WTC11 (cell line): ENCODE data around the gene KCNT1. TPM values are rescaled to one million over a fixed set of nuclear protein-coding genes. Genes with fewer than 3 reads are reported as not detected.

ENCODE experiments used
- ATAC-seq: fragments of 200-7000 bp; cut with Tn5 transposase; 2 replicates; pipeline ENCODE4 v1.10.0; 2021; ENCODE audit warnings: mild to moderate bottlenecking, moderate library complexity
- CTCF ChIA-PET: fragments of 300-600 bp; sonication (Branson Sonifier 250); formaldehyde crosslinking; loops from one replicate; lab custom pipeline; 2021; ENCODE audit warnings: antibody characterized with exemption; lab: Charles Lee
- POLR2A ChIA-PET: fragments of 350-600 bp; sonication (Branson Sonifier 250); formaldehyde crosslinking; loops from one replicate; lab custom pipeline; 2021; ENCODE audit warnings: antibody characterized with exemption; lab: Charles Lee
- DNase-seq: peaks from one replicate; pipeline ENCODE4 v3.0.0; 2021; ENCODE audit warnings: low spot score
- H3K27ac Mint-ChIP-seq: 2 replicates; pipeline ENCODE4 v1.8.0; 2021; ENCODE audit warnings: mixed read lengths
- H3K27me3 Mint-ChIP-seq: 2 replicates; pipeline ENCODE4 v1.8.0; 2021; ENCODE audit warnings: low read depth, mild to moderate bottlenecking, moderate library complexity, mixed read lengths
- H3K36me3 Mint-ChIP-seq: 2 replicates; pipeline ENCODE4 v1.8.0; 2021; ENCODE audit warnings: mixed read lengths
- H3K4me1 Mint-ChIP-seq: 2 replicates; pipeline ENCODE4 v1.8.0; 2022; ENCODE audit warnings: mixed read lengths
- H3K4me3 Mint-ChIP-seq: 2 replicates; pipeline ENCODE4 v1.8.0; 2021; ENCODE audit warnings: mild to moderate bottlenecking, moderate library complexity, mixed read lengths
- H3K9me3 Mint-ChIP-seq: 2 replicates; pipeline ENCODE4 v1.8.0; 2021; ENCODE audit warnings: mixed read lengths
- ATF1 ChIP-seq: sonication (generic); formaldehyde crosslinking; IDR thresholded peaks from 2 replicates; pipeline ENCODE4 v1.8.1; 2023; ENCODE audit warnings: mild to moderate bottlenecking, moderate library complexity, missing genetic modification reagents
- CREM ChIP-seq: sonication (generic); formaldehyde crosslinking; IDR thresholded peaks from 2 replicates; pipeline ENCODE4 v1.8.1; 2022; ENCODE audit warnings: mild to moderate bottlenecking, missing genetic modification reagents, moderate library complexity
- EMX1 ChIP-seq: fragments of 250-450 bp; sonication (Bioruptor Pico); IDR thresholded peaks from 2 replicates; pipeline ENCODE4 v1.8.0; 2021; ENCODE audit warnings: mild to moderate bottlenecking
- ETV6 ChIP-seq: sonication (generic); formaldehyde crosslinking; IDR thresholded peaks from 2 replicates; pipeline ENCODE4 v1.8.1; 2022; ENCODE audit warnings: mild to moderate bottlenecking, missing genetic modification reagents
- GTF2I ChIP-seq: fragments of 250-450 bp; sonication (Bioruptor Pico); conservative IDR thresholded peaks from 2 replicates; pipeline ENCODE4 v1.4.0; 2021; ENCODE audit warnings: mild to moderate bottlenecking
- JUN ChIP-seq: sonication (generic); formaldehyde crosslinking; IDR thresholded peaks from 2 replicates; pipeline ENCODE4 v1.8.0; 2023; ENCODE audit warnings: mild to moderate bottlenecking, missing genetic modification reagents
- KAT7 ChIP-seq: sonication (generic); formaldehyde crosslinking; IDR thresholded peaks from 2 replicates; pipeline ENCODE4 v1.8.1; 2023; ENCODE audit warnings: missing genetic modification reagents, mild to moderate bottlenecking, borderline replicate concordance
- NFATC4 ChIP-seq: fragments of 250-450 bp; sonication (Bioruptor Pico); IDR thresholded peaks from 2 replicates; pipeline ENCODE4 v1.9.0; 2021; ENCODE audit warnings: mild to moderate bottlenecking
- RORB ChIP-seq: fragments of 250-450 bp; sonication (Bioruptor Pico); IDR thresholded peaks from 2 replicates; pipeline ENCODE4 v1.9.0; 2021; ENCODE audit warnings: mild to moderate bottlenecking
- ZBTB21 ChIP-seq: sonication (generic); formaldehyde crosslinking; IDR thresholded peaks from 2 replicates; pipeline ENCODE4 v1.8.1; 2023; ENCODE audit warnings: mild to moderate bottlenecking, missing genetic modification reagents, borderline replicate concordance
- ZNF416 ChIP-seq: fragments of 250-450 bp; sonication (Bioruptor Pico); IDR thresholded peaks from 2 replicates; pipeline ENCODE4 v1.9.0; 2021; ENCODE audit warnings: mild to moderate bottlenecking, inconsistent platforms
- total RNA-seq: library from RNA; stranded (reverse); gene quantifications from 3 replicates; pipeline ENCODE4 v1.2.3, GENCODE V29; 2021
- TF ChIP-seq, protein P1 (sequence below): sonication (generic); formaldehyde crosslinking; IDR thresholded peaks from 2 replicates; pipeline ENCODE4 v1.8.0; 2023; ENCODE audit warnings: missing genetic modification reagents
- TF ChIP-seq, protein P2 (sequence below): sonication (generic); formaldehyde crosslinking; IDR thresholded peaks from 2 replicates; pipeline ENCODE4 v1.8.1; 2023; ENCODE audit warnings: mild to moderate bottlenecking, missing genetic modification reagents
- TF ChIP-seq, protein P3 (sequence below): sonication (generic); formaldehyde crosslinking; IDR thresholded peaks from 2 replicates; pipeline ENCODE4 v1.8.0; 2022; ENCODE audit warnings: mild to moderate bottlenecking, missing genetic modification reagents
- TF ChIP-seq, protein P4 (sequence below): fragments of 250-450 bp; sonication (Bioruptor Pico); IDR thresholded peaks from 2 replicates; pipeline ENCODE4 v1.9.0; 2021; ENCODE audit warnings: mild to moderate bottlenecking, borderline replicate concordance
- TF ChIP-seq, protein P5 (sequence below): sonication (generic); formaldehyde crosslinking; IDR thresholded peaks from 2 replicates; pipeline ENCODE4 v1.8.1; 2023; ENCODE audit warnings: mild to moderate bottlenecking, moderate library complexity, missing genetic modification reagents
- TF ChIP-seq, protein P6 (sequence below): sonication (generic); formaldehyde crosslinking; IDR thresholded peaks from 2 replicates; pipeline ENCODE4 v1.8.0; 2023; ENCODE audit warnings: missing genetic modification reagents, mild to moderate bottlenecking, borderline replicate concordance

The KCNT1 gene
- total RNA-seq, 1 experiment from 2014 or later = 0.13 TPM

DNA sequence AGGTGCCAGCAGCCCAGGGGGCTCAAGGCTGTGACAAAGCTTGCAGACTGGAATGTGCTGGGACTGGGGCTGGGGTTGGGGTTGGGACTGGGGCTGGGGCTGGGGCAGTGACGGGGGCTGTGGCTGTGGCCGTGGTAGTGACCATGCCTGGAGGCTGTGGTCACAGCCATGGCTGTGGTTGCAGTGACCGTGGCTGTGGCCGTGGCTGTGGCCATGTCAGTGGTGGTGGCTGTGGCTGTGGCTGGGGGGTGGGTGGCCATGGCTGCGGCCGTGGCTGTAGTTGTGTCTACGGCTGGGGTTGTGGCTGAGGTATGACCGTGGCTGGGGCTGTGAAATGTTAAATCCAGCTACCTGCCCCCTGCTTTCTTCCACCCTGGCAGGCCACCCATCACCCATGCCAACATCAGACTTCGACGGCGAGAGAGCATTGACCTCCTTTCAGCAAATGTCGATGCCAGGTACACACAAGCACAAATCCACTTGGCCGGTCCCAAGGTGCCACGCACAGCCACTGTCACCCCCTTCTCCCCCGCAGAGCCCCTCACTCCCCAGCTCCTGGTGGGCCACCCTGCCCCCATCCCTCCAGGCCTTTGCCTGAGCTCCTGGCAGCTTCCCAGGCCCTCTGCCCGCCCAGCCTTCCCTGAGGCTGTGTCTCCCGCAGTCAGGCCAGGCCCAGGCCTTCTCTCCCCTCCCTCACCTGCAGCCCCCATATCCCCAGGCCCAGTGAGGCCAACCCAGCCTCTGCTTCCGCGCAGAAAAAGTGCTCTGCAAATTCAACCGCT, 23.6 kb upstream of the KCNT1 start:
- peaks cover 3% of the 10 kb centered on the region; the same call in 1 of the 2 replicates for H3K9me3 Mint-ChIP-seq
- H3K4me3 Mint-ChIP-seq = no peak overlapping the region
- no peaks in the 10 kb centered on the region; the same call in 1 of the 2 replicates for H3K27me3 Mint-ChIP-seq
- ATAC-seq (no peak), DNase-seq (no peak)
- peaks cover 24% of the 10 kb centered on the region for H3K4me1 Mint-ChIP-seq
- ChIA-PET POLR2A (interaction anchor here (0.8 kb wide), 1 partner anchor 30 kb away, joined by 3 read pairs; no protein-coding TSS in a partner anchor), CTCF (no interaction called here)
- no peak overlapping the region for H3K27ac Mint-ChIP-seq
- no peaks in the 10 kb centered on the region for H3K36me3 Mint-ChIP-seq
- TF ChIP-seq, protein P1, sequence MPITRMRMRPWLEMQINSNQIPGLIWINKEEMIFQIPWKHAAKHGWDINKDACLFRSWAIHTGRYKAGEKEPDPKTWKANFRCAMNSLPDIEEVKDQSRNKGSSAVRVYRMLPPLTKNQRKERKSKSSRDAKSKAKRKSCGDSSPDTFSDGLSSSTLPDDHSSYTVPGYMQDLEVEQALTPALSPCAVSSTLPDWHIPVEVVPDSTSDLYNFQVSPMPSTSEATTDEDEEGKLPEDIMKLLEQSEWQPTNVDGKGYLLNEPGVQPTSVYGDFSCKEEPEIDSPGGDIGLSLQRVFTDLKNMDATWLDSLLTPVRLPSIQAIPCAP (CRISPR knock-in tag) = no peak
- TF ChIP-seq ZBTB21 (CRISPR knock-in tag) (no peak), KAT7 (CRISPR knock-in tag) (no peak)
- TF ChIP-seq, protein P2, sequence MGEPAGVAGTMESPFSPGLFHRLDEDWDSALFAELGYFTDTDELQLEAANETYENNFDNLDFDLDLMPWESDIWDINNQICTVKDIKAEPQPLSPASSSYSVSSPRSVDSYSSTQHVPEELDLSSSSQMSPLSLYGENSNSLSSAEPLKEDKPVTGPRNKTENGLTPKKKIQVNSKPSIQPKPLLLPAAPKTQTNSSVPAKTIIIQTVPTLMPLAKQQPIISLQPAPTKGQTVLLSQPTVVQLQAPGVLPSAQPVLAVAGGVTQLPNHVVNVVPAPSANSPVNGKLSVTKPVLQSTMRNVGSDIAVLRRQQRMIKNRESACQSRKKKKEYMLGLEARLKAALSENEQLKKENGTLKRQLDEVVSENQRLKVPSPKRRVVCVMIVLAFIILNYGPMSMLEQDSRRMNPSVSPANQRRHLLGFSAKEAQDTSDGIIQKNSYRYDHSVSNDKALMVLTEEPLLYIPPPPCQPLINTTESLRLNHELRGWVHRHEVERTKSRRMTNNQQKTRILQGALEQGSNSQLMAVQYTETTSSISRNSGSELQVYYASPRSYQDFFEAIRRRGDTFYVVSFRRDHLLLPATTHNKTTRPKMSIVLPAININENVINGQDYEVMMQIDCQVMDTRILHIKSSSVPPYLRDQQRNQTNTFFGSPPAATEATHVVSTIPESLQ (CRISPR knock-in tag) = no peak

DNA sequence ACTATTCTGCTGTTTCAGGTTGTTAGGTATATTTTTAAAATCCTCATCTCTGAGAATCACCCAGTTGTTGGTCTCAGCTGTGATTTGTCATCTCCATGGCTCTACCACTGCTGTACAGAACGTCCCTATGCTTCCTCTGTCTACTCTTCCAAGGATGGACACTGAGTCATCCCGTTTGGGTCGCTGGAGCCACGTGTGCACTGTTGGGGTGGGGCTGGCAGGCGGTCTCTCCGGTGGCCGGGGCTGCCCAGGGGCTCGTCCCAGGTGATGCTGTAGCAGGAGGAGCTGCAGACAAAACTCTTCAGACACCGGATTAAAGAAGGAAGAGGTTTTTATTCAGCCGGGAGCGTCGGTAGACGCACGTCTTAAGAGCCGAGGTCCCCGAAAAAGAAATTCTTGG, 21.9 kb upstream of the KCNT1 start:
- Mint-ChIP-seq H3K4me1 (peaks cover 24% of the 10 kb centered on the region), H3K27me3 (no peaks in the 10 kb centered on the region; the same call in 1 of the 2 replicates), H3K27ac (no peak overlapping the region), H3K36me3 (no peaks in the 10 kb centered on the region)
- DNase-seq = no peak
- ChIA-PET POLR2A (no interaction called here), CTCF (no interaction called here)
- TF ChIP-seq, protein P3, sequence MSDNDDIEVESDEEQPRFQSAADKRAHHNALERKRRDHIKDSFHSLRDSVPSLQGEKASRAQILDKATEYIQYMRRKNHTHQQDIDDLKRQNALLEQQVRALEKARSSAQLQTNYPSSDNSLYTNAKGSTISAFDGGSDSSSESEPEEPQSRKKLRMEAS (CRISPR knock-in tag) = no peak
- TF ChIP-seq ZNF416 (CRISPR knock-in tag) (no peak), NFATC4 (no peak), EMX1 (no peak), ATF1 (no peak), ETV6 (CRISPR knock-in tag) (no peak), RORB (CRISPR knock-in tag) (no peak), JUN (no peak), CREM (CRISPR knock-in tag) (no peak), GTF2I (CRISPR knock-in tag) (no peak)
- TF ChIP-seq, protein P4, sequence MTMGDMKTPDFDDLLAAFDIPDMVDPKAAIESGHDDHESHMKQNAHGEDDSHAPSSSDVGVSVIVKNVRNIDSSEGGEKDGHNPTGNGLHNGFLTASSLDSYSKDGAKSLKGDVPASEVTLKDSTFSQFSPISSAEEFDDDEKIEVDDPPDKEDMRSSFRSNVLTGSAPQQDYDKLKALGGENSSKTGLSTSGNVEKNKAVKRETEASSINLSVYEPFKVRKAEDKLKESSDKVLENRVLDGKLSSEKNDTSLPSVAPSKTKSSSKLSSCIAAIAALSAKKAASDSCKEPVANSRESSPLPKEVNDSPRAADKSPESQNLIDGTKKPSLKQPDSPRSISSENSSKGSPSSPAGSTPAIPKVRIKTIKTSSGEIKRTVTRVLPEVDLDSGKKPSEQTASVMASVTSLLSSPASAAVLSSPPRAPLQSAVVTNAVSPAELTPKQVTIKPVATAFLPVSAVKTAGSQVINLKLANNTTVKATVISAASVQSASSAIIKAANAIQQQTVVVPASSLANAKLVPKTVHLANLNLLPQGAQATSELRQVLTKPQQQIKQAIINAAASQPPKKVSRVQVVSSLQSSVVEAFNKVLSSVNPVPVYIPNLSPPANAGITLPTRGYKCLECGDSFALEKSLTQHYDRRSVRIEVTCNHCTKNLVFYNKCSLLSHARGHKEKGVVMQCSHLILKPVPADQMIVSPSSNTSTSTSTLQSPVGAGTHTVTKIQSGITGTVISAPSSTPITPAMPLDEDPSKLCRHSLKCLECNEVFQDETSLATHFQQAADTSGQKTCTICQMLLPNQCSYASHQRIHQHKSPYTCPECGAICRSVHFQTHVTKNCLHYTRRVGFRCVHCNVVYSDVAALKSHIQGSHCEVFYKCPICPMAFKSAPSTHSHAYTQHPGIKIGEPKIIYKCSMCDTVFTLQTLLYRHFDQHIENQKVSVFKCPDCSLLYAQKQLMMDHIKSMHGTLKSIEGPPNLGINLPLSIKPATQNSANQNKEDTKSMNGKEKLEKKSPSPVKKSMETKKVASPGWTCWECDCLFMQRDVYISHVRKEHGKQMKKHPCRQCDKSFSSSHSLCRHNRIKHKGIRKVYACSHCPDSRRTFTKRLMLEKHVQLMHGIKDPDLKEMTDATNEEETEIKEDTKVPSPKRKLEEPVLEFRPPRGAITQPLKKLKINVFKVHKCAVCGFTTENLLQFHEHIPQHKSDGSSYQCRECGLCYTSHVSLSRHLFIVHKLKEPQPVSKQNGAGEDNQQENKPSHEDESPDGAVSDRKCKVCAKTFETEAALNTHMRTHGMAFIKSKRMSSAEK = no peak
- TF ChIP-seq, protein P5, sequence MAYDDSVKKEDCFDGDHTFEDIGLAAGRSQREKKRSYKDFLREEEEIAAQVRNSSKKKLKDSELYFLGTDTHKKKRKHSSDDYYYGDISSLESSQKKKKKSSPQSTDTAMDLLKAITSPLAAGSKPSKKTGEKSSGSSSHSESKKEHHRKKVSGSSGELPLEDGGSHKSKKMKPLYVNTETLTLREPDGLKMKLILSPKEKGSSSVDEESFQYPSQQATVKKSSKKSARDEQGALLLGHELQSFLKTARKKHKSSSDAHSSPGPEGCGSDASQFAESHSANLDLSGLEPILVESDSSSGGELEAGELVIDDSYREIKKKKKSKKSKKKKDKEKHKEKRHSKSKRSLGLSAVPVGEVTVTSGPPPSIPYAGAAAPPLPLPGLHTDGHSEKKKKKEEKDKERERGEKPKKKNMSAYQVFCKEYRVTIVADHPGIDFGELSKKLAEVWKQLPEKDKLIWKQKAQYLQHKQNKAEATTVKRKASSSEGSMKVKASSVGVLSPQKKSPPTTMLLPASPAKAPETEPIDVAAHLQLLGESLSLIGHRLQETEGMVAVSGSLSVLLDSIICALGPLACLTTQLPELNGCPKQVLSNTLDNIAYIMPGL (CRISPR knock-in tag) = no peak
- TF ChIP-seq, protein P6, sequence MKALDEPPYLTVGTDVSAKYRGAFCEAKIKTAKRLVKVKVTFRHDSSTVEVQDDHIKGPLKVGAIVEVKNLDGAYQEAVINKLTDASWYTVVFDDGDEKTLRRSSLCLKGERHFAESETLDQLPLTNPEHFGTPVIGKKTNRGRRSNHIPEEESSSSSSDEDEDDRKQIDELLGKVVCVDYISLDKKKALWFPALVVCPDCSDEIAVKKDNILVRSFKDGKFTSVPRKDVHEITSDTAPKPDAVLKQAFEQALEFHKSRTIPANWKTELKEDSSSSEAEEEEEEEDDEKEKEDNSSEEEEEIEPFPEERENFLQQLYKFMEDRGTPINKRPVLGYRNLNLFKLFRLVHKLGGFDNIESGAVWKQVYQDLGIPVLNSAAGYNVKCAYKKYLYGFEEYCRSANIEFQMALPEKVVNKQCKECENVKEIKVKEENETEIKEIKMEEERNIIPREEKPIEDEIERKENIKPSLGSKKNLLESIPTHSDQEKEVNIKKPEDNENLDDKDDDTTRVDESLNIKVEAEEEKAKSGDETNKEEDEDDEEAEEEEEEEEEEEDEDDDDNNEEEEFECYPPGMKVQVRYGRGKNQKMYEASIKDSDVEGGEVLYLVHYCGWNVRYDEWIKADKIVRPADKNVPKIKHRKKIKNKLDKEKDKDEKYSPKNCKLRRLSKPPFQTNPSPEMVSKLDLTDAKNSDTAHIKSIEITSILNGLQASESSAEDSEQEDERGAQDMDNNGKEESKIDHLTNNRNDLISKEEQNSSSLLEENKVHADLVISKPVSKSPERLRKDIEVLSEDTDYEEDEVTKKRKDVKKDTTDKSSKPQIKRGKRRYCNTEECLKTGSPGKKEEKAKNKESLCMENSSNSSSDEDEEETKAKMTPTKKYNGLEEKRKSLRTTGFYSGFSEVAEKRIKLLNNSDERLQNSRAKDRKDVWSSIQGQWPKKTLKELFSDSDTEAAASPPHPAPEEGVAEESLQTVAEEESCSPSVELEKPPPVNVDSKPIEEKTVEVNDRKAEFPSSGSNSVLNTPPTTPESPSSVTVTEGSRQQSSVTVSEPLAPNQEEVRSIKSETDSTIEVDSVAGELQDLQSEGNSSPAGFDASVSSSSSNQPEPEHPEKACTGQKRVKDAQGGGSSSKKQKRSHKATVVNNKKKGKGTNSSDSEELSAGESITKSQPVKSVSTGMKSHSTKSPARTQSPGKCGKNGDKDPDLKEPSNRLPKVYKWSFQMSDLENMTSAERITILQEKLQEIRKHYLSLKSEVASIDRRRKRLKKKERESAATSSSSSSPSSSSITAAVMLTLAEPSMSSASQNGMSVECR (CRISPR knock-in tag) = no peak
- TF ChIP-seq, all 79 proteins: peak for 0
- H3K4me3 Mint-ChIP-seq = no peak overlapping the region
- peaks cover 3% of the 10 kb centered on the region; the same call in 1 of the 2 replicates for H3K9me3 Mint-ChIP-seq
- ATAC-seq = no peak
